Uterus (tissue), 2 donors: ENCODE measurements around the gene ZC3H11A.

Experiments
- CTCF ChIP-seq, 4 experiments: fragments of 200-600 bp in 2 of 4; fragments of 450-650 bp in 2 of 4; sonication (generic) in 2 of 4; IDR thresholded peaks; one replicate each; pipeline ENCODE4 v1.5.1; 2016 to 2019; ENCODE audit warnings: antibody characterized with exemption in 4 of 4, mild to moderate bottlenecking in 2 of 4, moderate library complexity in 1 of 4
- POLR2A ChIP-seq, 2 donors: fragments of 450-650 bp; IDR thresholded peaks; one replicate each; pipeline ENCODE4 v1.6.1; 2016; ENCODE audit warnings: antibody characterized with exemption in 2 of 2, mild to moderate bottlenecking in 1 of 2, moderate library complexity in 1 of 2

- no peak for TF ChIP-seq CTCF (IDR thresholded peaks at IDR 0.05)
- no peak for TF ChIP-seq POLR2A (IDR thresholded peaks at IDR 0.05)
Measured at GRCh38 chr1:203769505-203770343, 25.7 kb upstream of the ZC3H11A start.
